GM12801 (cell line): ENCODE data around the gene TAB2.

Experiments
- CTCF ChIP-seq: IDR thresholded peaks from one replicate; pipeline ENCODE4 v1.5.1; 2011; ENCODE audit warnings: control low read depth; ENCODE audit not compliant: insufficient read length; ENCODE audit errors: extremely low read depth

The TAB2 gene

GRCh38 chr6:149293244-149293643 is 24.3 kb upstream of the TAB2 start:
- no peak for TF ChIP-seq CTCF

GRCh38 chr6:149300563-149300962 is 16.9 kb upstream of the TAB2 start:
- TF ChIP-seq CTCF = no peak

GRCh38 chr6:149302723-149303122 is 14.8 kb upstream of the TAB2 start:
- TF ChIP-seq CTCF = no peak

DNA sequence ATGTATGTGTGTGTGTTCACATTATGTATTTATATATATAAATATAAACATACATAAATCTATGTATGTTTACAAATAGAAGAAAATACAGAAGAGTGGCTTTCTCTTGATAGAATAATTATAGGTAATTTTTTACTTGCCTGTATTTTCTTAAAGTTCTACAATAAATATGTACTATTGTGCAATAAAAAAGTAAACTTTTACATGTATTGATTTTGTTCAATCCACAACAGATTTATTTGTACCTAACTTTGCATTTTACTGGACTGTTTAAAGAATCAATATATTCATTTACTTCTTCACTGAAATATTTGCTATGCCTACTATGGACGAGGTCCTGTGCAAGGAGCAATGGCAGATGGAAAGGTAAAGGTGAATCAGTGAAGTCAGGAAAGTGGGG is 14.0 kb upstream of the TAB2 start:
- TF ChIP-seq CTCF = no peak

- no peak for TF ChIP-seq CTCF
Observed at GRCh38 chr6:149305372-149305771, 12.1 kb upstream of the TAB2 start.

- no peak for TF ChIP-seq CTCF
Observed at GRCh38 chr6:149306967-149307366, 10.5 kb upstream of the TAB2 start.

DNA sequence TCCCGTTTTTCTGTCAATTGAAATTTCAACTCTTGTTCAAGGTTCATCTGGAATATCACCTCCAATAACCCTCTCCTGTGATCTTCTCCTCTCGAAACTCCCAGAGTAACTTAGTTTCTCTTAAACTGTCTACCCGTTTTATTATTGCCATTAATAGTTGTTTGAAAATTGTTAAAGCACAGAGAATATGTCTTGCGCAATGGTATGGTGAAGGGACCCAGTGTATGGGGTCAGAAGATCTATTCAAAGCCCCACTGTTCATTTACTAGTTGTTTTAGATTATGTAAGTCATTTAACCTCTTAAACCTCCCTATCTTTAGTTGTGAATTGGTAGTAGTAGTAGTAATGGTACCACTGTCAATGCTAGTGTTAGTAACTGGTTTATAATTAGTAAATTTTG is 6.2 kb upstream of the TAB2 start:
- no peak for TF ChIP-seq CTCF

DNA sequence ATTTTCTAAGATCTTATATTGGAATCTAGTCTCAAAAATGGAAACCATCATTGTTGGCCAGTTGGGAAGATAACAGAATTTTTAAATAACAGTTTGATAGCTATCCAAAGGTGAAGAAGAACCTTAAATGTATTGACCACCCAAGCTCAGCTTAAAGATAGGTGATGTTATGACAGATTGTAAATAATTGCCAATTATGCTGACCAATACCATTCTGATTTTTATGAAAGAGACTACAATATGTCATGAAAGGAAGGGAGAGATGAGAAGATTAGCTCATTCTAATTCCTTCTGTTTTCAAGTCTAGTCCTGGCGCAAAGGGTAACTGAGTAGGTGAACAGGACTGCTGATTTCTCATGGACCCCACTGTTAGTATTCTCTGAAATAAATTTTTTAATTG is 5.7 kb upstream of the TAB2 start:
- no peak for TF ChIP-seq CTCF
